ENCODE measurements around the gene OLFM2. TPM values are rescaled to one million over a fixed set of nuclear protein-coding genes. Genes with fewer than 3 reads are reported as not detected.

OLFM2 gene
- total and polyA plus RNA-seq, 2 of the 4 experiments (the other 2 are of a cell fraction): 2.7 to 5.1 TPM

GRCh38 chr19:9981406-9982260 lies 45.3 kb upstream of the OLFM2 start:
- ChIA-PET CTCF (no interaction called here), POLR2A (ENCODE audit: unreplicated experiment) (no interaction called here)
- ATAC-seq (ENCODE audit: low read depth) (no peak), DNase-seq (no peak)
- Histone ChIP-seq H3K4me3 (ENCODE audit: insufficient read depth, low read depth, low read length) (no peak overlapping the region), H3K9me1 (ENCODE audit: insufficient read depth, low read length) (peaks cover 4% of the 10 kb centered on the region; the same call in 1 of the 2 replicates), H3K23ac (ENCODE audit: low read depth, low read length) (no peak overlapping the region), H2AK9ac (replicated peaks; ENCODE audit: low read depth, low read length, poor library complexity) (no peak overlapping the region), H3K36me3 (ENCODE audit: control insufficient read depth, insufficient read depth, low read length) (peaks cover 3% of the 10 kb centered on the region; the same call in 1 of the 2 replicates), H3K79me1 (ENCODE audit: low read depth in 1 of 2, low read length in 2 of 2) (no peaks in the 10 kb centered on the region), H4K20me1 (ENCODE audit: insufficient read depth, low read length) (no peaks in the 10 kb centered on the region), H3K9me3 (ENCODE audit: control insufficient read depth, insufficient read depth, low read length) (no peaks in the 10 kb centered on the region), H2AK5ac (ENCODE audit: low read depth, low read length) (no peak overlapping the region), H4K91ac (ENCODE audit: insufficient read depth, low read depth, low read length) (no peak overlapping the region), H3K14ac (replicated peaks; ENCODE audit: low read depth, low read length) (no peak overlapping the region), H3K27me3 (ENCODE audit: control insufficient read depth, insufficient read depth, low read length) (no peaks in the 10 kb centered on the region), H4K8ac (ENCODE audit: low read depth in 2 of 2, low read length in 2 of 2) (no peak overlapping the region), H3K27ac (ENCODE audit: insufficient read depth, low read length) (no peak overlapping the region), H2BK120ac (ENCODE audit: low read depth, low read length) (no peak overlapping the region), H3K9ac (ENCODE audit: low read depth, low read length) (no peak overlapping the region), H3K18ac (ENCODE audit: low read depth, low read length) (no peak overlapping the region), H3K4me1 (ENCODE audit: control insufficient read depth, insufficient read depth, low read length) (peaks cover 1% of the 10 kb centered on the region; the same call in 1 of the 2 replicates), H2BK5ac (ENCODE audit: low read depth, low read length, poor library complexity, severe bottlenecking) (no peak overlapping the region), H3K56ac (ENCODE audit: extremely low read depth, insufficient read depth, low read length) (no peak overlapping the region), H3K4me2 (ENCODE audit: low read depth, low read length) (no peak overlapping the region), H2AFZ (replicated peaks; ENCODE audit: low read length, poor library complexity) (no peak overlapping the region), H4K5ac (ENCODE audit: low read depth, low read length) (no peak overlapping the region), H2BK20ac (ENCODE audit: low read depth, low read length) (no peak overlapping the region), H3K4ac (ENCODE audit: low read depth, low read length) (no peak overlapping the region), H2BK15ac (ENCODE audit: low read depth, low read length) (no peak overlapping the region)
- dilution Hi-C loops (cut with HindIII; ENCODE audit: low sequenced_read_pairs, unreplicated experiment) (no loop called here), in situ Hi-C loops (cut with MboI; ENCODE audit: low sequenced_read_pairs) (no loop called here), intact Hi-C loops (cut with micrococcal nuclease) (no loop called here)
- TF ChIP-seq RAD21 (IDR thresholded peaks at IDR 0.05; ENCODE audit: low read length): no peak
- TF ChIP-seq, protein P1, sequence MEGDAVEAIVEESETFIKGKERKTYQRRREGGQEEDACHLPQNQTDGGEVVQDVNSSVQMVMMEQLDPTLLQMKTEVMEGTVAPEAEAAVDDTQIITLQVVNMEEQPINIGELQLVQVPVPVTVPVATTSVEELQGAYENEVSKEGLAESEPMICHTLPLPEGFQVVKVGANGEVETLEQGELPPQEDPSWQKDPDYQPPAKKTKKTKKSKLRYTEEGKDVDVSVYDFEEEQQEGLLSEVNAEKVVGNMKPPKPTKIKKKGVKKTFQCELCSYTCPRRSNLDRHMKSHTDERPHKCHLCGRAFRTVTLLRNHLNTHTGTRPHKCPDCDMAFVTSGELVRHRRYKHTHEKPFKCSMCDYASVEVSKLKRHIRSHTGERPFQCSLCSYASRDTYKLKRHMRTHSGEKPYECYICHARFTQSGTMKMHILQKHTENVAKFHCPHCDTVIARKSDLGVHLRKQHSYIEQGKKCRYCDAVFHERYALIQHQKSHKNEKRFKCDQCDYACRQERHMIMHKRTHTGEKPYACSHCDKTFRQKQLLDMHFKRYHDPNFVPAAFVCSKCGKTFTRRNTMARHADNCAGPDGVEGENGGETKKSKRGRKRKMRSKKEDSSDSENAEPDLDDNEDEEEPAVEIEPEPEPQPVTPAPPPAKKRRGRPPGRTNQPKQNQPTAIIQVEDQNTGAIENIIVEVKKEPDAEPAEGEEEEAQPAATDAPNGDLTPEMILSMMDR (conservative IDR thresholded peaks at IDR 0.05; ENCODE audit: low read depth, low read length): no peak
- BruUV-seq (replicated peaks): no TSS peak
- 84% methylated on average over 5 of the region's 8 CpGs; no CpG with 5 or more reads in 1 of the 2 experiments for WGBS, 2 experiments (ENCODE audit: extremely low coverage in 2 of 2, insufficient read length in 1 of 2)
